ENCODE measurements around the gene GTSE1.

The GTSE1 gene

GRCh38 chr22:46354176-46354992 lies 57.7 kb downstream of the GTSE1 start:
- DNase-seq, result no peak

- DNase-seq, result no peak
Measured at GRCh38 chr22:46354993-46355305, 58.3 kb downstream of the GTSE1 start.

GRCh38 chr22:46355369-46355995 lies 58.8 kb downstream of the GTSE1 start:
- DNase-seq, result peak; percentile 87

GRCh38 chr22:46355996-46356471 lies 59.4 kb downstream of the GTSE1 start:
- no peak for DNase-seq

- DNase-seq, result no peak
Measured at GRCh38 chr22:46356496-46357480, 60.1 kb downstream of the GTSE1 start.

- no peak for DNase-seq
Measured at GRCh38 chr22:46357711-46358520, 61.2 kb downstream of the GTSE1 start.

GRCh38 chr22:46358766-46359165 lies 62.1 kb downstream of the GTSE1 start:
- no peak for DNase-seq

- DNase-seq, result no peak
Measured at GRCh38 chr22:46359362-46359761, 62.7 kb downstream of the GTSE1 start.

- no peak for DNase-seq
Measured at GRCh38 chr22:46360097-46360496, 63.4 kb downstream of the GTSE1 start.

GRCh38 chr22:46360891-46361290 lies 64.2 kb downstream of the GTSE1 start:
- no peak for DNase-seq

GRCh38 chr22:46361826-46362202 lies 65.1 kb downstream of the GTSE1 start:
- DNase-seq, result no peak

GRCh38 chr22:46362203-46362933 lies 65.7 kb downstream of the GTSE1 start:
- no peak for DNase-seq

GRCh38 chr22:46362934-46363515 lies 66.4 kb downstream of the GTSE1 start:
- DNase-seq, result no peak

GRCh38 chr22:46363611-46364321 lies 67.1 kb downstream of the GTSE1 start:
- DNase-seq, result no peak

- DNase-seq, result no peak
Measured at GRCh38 chr22:46364341-46365165, 67.9 kb downstream of the GTSE1 start.

GRCh38 chr22:46365166-46365624 lies 68.5 kb downstream of the GTSE1 start:
- DNase-seq, result no peak

GRCh38 chr22:46366327-46366731 lies 69.7 kb downstream of the GTSE1 start:
- DNase-seq, result no peak

GRCh38 chr22:46366801-46367706 lies 70.4 kb downstream of the GTSE1 start:
- DNase-seq, result no peak
